Medulla oblongata (tissue), 1 donor: Measurements from ENCODE around the gene GOLGA6L4.
"Not testable (repeated sequence)": the region's sequence is repeated elsewhere in the genome, so short reads cannot be mapped to it uniquely, and the experiment has no call there.

Source experiments
- DNase-seq: peaks from one replicate; pipeline ENCODE4 v3.0.0-alpha.2; 2015; ENCODE audit errors: extremely low spot score

Gene GOLGA6L4

GRCh38 chr15:84235573-84235972 is at the start of gene GOLGA6L4:
GOLGA6L4 (plus strand) TSS chr15:84235773; CDS start chr15:84235835, 62 bp downstream.
- DNase-seq, result not testable (repeated sequence)

GRCh38 chr15:84192982-84193381 is 42.6 kb upstream of the GOLGA6L4 start:
- DNase-seq, result not testable (repeated sequence)

- not testable (repeated sequence) for DNase-seq
Observed at GRCh38 chr15:84195603-84196002, 40.0 kb upstream of the GOLGA6L4 start.

- not testable (repeated sequence) for DNase-seq
Observed at GRCh38 chr15:84196530-84197188, 38.9 kb upstream of the GOLGA6L4 start.

GRCh38 chr15:84199865-84200264 is 35.7 kb upstream of the GOLGA6L4 start:
- not testable (repeated sequence) for DNase-seq

- not testable (repeated sequence) for DNase-seq
Observed at GRCh38 chr15:84246441-84246840, 10.9 kb downstream of the GOLGA6L4 start.
